Measurements from ENCODE around the gene NALCN. TPM values are rescaled to one million over a fixed set of nuclear protein-coding genes. Genes with fewer than 3 reads are reported as not detected.

The NALCN gene
- total and polyA plus RNA-seq, 2 experiments from 2014 or later = 0.50 to 0.87 TPM

GRCh38 chr13:101308247-101309013 lies 107.9 kb downstream of the NALCN start:
- no peaks in the 10 kb centered on the region for H4K20me1 ChIP-seq (replicated peaks; ENCODE audit: insufficient read depth)
- H3K9me2 ChIP-seq (ENCODE audit: insufficient read depth) = no peaks in the 10 kb centered on the region; the same call in 1 of the 2 replicates
- H3K27me3 ChIP-seq (ENCODE audit: insufficient read depth) = no peaks in the 10 kb centered on the region
- ATAC-seq (no peak), DNase-seq (ENCODE audit: low spot score) (no peak)
- H3K27ac ChIP-seq (ENCODE audit: low read depth) = no peak overlapping the region
- H3K4me1 ChIP-seq (ENCODE audit: insufficient read depth) = no peaks in the 10 kb centered on the region
- H3K27me3 Mint-ChIP-seq (ENCODE audit: insufficient read depth, low read depth, poor library complexity) = no peaks in the 10 kb centered on the region
- H3K4me3 Mint-ChIP-seq = no peak overlapping the region
- H3K9me3 Mint-ChIP-seq = peaks cover 3% of the 10 kb centered on the region; the same call in 1 of the 3 replicates
- no peak overlapping the region for H3K4me2 ChIP-seq
- H3K36me3 ChIP-seq (ENCODE audit: insufficient read depth) = no peaks in the 10 kb centered on the region
- H3K36me3 Mint-ChIP-seq (ENCODE audit: low read depth) = no peaks in the 10 kb centered on the region
- no peak overlapping the region for H3K27ac Mint-ChIP-seq
- H2AFZ ChIP-seq = no peak overlapping the region; the same call in 1 of the 2 replicates
- no peaks in the 10 kb centered on the region for H3K4me1 Mint-ChIP-seq
- H3K79me2 ChIP-seq (replicated peaks; ENCODE audit: insufficient read depth) = no peaks in the 10 kb centered on the region
- no peaks in the 10 kb centered on the region for H3F3A ChIP-seq (replicated peaks; ENCODE audit: low read depth)
- no peak overlapping the region for H3K4me3 ChIP-seq
- no peak for TF ChIP-seq STAT1 (IDR thresholded peaks at IDR 0.05; ENCODE audit: unreplicated experiment)
- no peak for TF ChIP-seq ETS1 (IDR thresholded peaks at IDR 0.05)
- TF ChIP-seq CREB1 (CRISPR knock-in tag; IDR thresholded peaks at IDR 0.05; ENCODE audit: low read depth) = no peak
- TF ChIP-seq POLR2AphosphoS5 (IDR thresholded peaks at IDR 0.05; ENCODE audit: low read depth) = no peak
- no peak for TF ChIP-seq EZH2 (IDR thresholded peaks at IDR 0.05; ENCODE audit: low read depth, unreplicated experiment)
- no peak for TF ChIP-seq ZNF331 (CRISPR knock-in tag; IDR thresholded peaks at IDR 0.05; ENCODE audit: low read depth)
- no peak for TF ChIP-seq REST (IDR thresholded peaks at IDR 0.05; ENCODE audit: unreplicated experiment)
- no peak for TF ChIP-seq CTCF (conservative IDR thresholded peaks at IDR 0.05; ENCODE audit: low read depth in 2 of 2)
- TF ChIP-seq ZNF462 (CRISPR knock-in tag; IDR thresholded peaks at IDR 0.05) = no peak
- no peak for TF ChIP-seq JUNB (IDR thresholded peaks at IDR 0.05; ENCODE audit: unreplicated experiment)
- TF ChIP-seq EZH2phosphoT487 (IDR thresholded peaks at IDR 0.05; ENCODE audit: unreplicated experiment) = no peak
- TF ChIP-seq ZNF114 (CRISPR knock-in tag; IDR thresholded peaks at IDR 0.05) = no peak
- TF ChIP-seq NANOG (IDR thresholded peaks at IDR 0.05; ENCODE audit: borderline replicate concordance) = no peak
